Natural killer cell treated with Interleukin-12 subunit alpha and Interleukin-12 subunit beta and Interleukin-15 and Interleukin-18, amount 100 ng/mL, for 72 hours (primary cell): ENCODE results near the gene LSM10. TPM values are rescaled to one million over a fixed set of nuclear protein-coding genes. Genes with fewer than 3 reads are reported as not detected.
A peak's percentile ranks its signal among the peaks of the same experiment; 100 is the strongest.

Experiments used
- ATAC-seq, 2 donors: fragments of 150-1000 bp; cut with Tn5 transposase in 1 of 2; sonication (Bioruptor Pico), chemical (Tn5 transposase) in 1 of 2; 2 replicates each; pipeline ENCODE4 v1.10.0; 2021
- DNase-seq: peaks from one replicate; pipeline ENCODE4 v3.0.0; 2022; ENCODE audit warnings: low spot score
- H3K27ac Mint-ChIP-seq, 2 donors: 1 replicate in 1 of 2; 2 replicates in 1 of 2; pipeline ENCODE4 v1.8.0; 2022; ENCODE audit warnings: mixed read lengths in 2 of 2, mild to moderate bottlenecking in 1 of 2, moderate library complexity in 1 of 2
- H3K27me3 Mint-ChIP-seq, 2 donors: 1 replicate in 1 of 2; 2 replicates in 1 of 2; pipeline ENCODE4 v1.8.0; 2022; ENCODE audit warnings: mixed read lengths in 2 of 2
- H3K36me3 Mint-ChIP-seq: one replicate; pipeline ENCODE4 v1.8.0; 2022; ENCODE audit warnings: mixed read lengths
- H3K4me1 Mint-ChIP-seq, 2 donors: 1 replicate in 1 of 2; 2 replicates in 1 of 2; pipeline ENCODE4 v1.8.0; 2022; ENCODE audit warnings: low read depth in 2 of 2, mixed read lengths in 2 of 2, mild to moderate bottlenecking in 1 of 2
- H3K4me3 Mint-ChIP-seq: one replicate; pipeline ENCODE4 v1.8.0; 2022; ENCODE audit warnings: mixed read lengths
- H3K9me3 Mint-ChIP-seq: 2 replicates; pipeline ENCODE4 v1.8.0; 2022; ENCODE audit warnings: mixed read lengths
- total RNA-seq, 2 donors: library from RNA; stranded (reverse); gene quantifications; one replicate each; pipeline ENCODE4 v1.2.3, GENCODE V29; 2022

LSM10 gene
- total RNA-seq, 2 donors from 2014 or later: 56.6 to 58.1 TPM

GRCh38 chr1:36385410-36386264, 12.1 kb downstream of the LSM10 start, which contains the start of gene STK40:
Gene STK40, minus strand, starts transcription at chr1:36385924. Its CDS starts 24,592 bp downstream, at chr1:36361332.
- peak within 1 kb of the TSS; percentile 96 for H3K4me3 Mint-ChIP-seq
- no peaks in the 10 kb centered on the region for H3K27me3 Mint-ChIP-seq
- peak; percentile 98 for DNase-seq
- peaks cover 63% of the 10 kb centered on the region in 2 donors for H3K4me1 Mint-ChIP-seq
- ATAC-seq: peak; percentile 96
- peaks cover 5% of the 10 kb centered on the region for H3K36me3 Mint-ChIP-seq
- H3K27ac Mint-ChIP-seq: peak within 1 kb of the TSS; percentile 96 to 99
- H3K9me3 Mint-ChIP-seq: no peaks in the 10 kb centered on the region

- Mint-ChIP-seq H3K4me1 (peaks cover 70 to 72% of the 10 kb centered on the region in 2 donors), H3K9me3 (no peaks in the 10 kb centered on the region), H3K36me3 (peaks cover 5% of the 10 kb centered on the region), H3K27me3 (no peaks in the 10 kb centered on the region), H3K4me3 (peak overlapping the region; percentile 96), H3K27ac (peak overlapping the region; percentile 92 to 97)
- DNase-seq (no peak), ATAC-seq (no peak)
Observed at GRCh38 chr1:36384542-36385409, 12.9 kb downstream of the LSM10 start.

GRCh38 chr1:36383240-36383639, 14.5 kb downstream of the LSM10 start:
- DNase-seq: no peak
- peaks cover 73 to 76% of the 10 kb centered on the region in 2 donors for H3K4me1 Mint-ChIP-seq
- peak overlapping the region; percentile 92 to 97 for H3K27ac Mint-ChIP-seq
- no peak for ATAC-seq
- no peaks in the 10 kb centered on the region for H3K9me3 Mint-ChIP-seq
- no peaks in the 10 kb centered on the region for H3K27me3 Mint-ChIP-seq
- H3K36me3 Mint-ChIP-seq: no peaks in the 10 kb centered on the region
- H3K4me3 Mint-ChIP-seq: peak overlapping the region; percentile 20

- ATAC-seq (no peak), DNase-seq (no peak)
- Mint-ChIP-seq H3K27ac (peak overlapping the region; percentile 79 to 80), H3K4me3 (no peak overlapping the region), H3K27me3 (no peaks in the 10 kb centered on the region), H3K36me3 (no peaks in the 10 kb centered on the region), H3K9me3 (no peaks in the 10 kb centered on the region), H3K4me1 (peaks cover 70 to 79% of the 10 kb centered on the region in 2 donors)
Observed at GRCh38 chr1:36382669-36383068, 15.0 kb downstream of the LSM10 start.

GRCh38 chr1:36382231-36382630, 15.5 kb downstream of the LSM10 start:
- H3K4me3 Mint-ChIP-seq: no peak overlapping the region
- H3K4me1 Mint-ChIP-seq: peaks cover 66 to 77% of the 10 kb centered on the region in 2 donors
- H3K9me3 Mint-ChIP-seq: no peaks in the 10 kb centered on the region
- peak overlapping the region; percentile 79 to 80 for H3K27ac Mint-ChIP-seq
- no peaks in the 10 kb centered on the region for H3K27me3 Mint-ChIP-seq
- no peak for ATAC-seq
- no peak for DNase-seq
- no peaks in the 10 kb centered on the region for H3K36me3 Mint-ChIP-seq

GRCh38 chr1:36381405-36381804, 16.3 kb downstream of the LSM10 start:
- Mint-ChIP-seq H3K36me3 (no peaks in the 10 kb centered on the region), H3K4me3 (no peak overlapping the region), H3K4me1 (peaks cover 59 to 70% of the 10 kb centered on the region in 2 donors), H3K27me3 (no peaks in the 10 kb centered on the region), H3K27ac (peak overlapping the region; percentile 79 to 80), H3K9me3 (no peaks in the 10 kb centered on the region)
- no peak for DNase-seq
- ATAC-seq: no peak

GRCh38 chr1:36380782-36381181, 16.9 kb downstream of the LSM10 start:
- Mint-ChIP-seq H3K36me3 (no peaks in the 10 kb centered on the region), H3K4me3 (no peak overlapping the region), H3K27ac (peak overlapping the region; percentile 79 to 80), H3K4me1 (peaks cover 59 to 71% of the 10 kb centered on the region in 2 donors), H3K27me3 (no peaks in the 10 kb centered on the region), H3K9me3 (no peaks in the 10 kb centered on the region)
- DNase-seq (no peak), ATAC-seq (no peak)

GRCh38 chr1:36380143-36380619, 17.5 kb downstream of the LSM10 start:
- peaks cover 59 to 71% of the 10 kb centered on the region in 2 donors for H3K4me1 Mint-ChIP-seq
- no peak overlapping the region for H3K4me3 Mint-ChIP-seq
- H3K27me3 Mint-ChIP-seq: no peaks in the 10 kb centered on the region

GRCh38 chr1:36377791-36378492, 19.8 kb downstream of the LSM10 start:
- H3K27me3 Mint-ChIP-seq: no peaks in the 10 kb centered on the region
- H3K4me1 Mint-ChIP-seq: peaks cover 57 to 71% of the 10 kb centered on the region in 2 donors
- no peak for ATAC-seq
- H3K36me3 Mint-ChIP-seq: no peaks in the 10 kb centered on the region
- H3K27ac Mint-ChIP-seq: peak overlapping the region; percentile 79 to 80
- peak overlapping the region; percentile 39 for H3K4me3 Mint-ChIP-seq
- no peak for DNase-seq
- H3K9me3 Mint-ChIP-seq: no peaks in the 10 kb centered on the region

More at GRCh38 chr1:36380143-36380619, 17.5 kb downstream of the LSM10 start:
- ATAC-seq: no peak
- Mint-ChIP-seq H3K27ac (peak overlapping the region; percentile 79 to 80), H3K9me3 (no peaks in the 10 kb centered on the region), H3K36me3 (no peaks in the 10 kb centered on the region)
- DNase-seq: no peak

- no peak overlapping the region for H3K4me3 Mint-ChIP-seq
- H3K27ac Mint-ChIP-seq: peak overlapping the region; percentile 97 to 98
- no peaks in the 10 kb centered on the region for H3K27me3 Mint-ChIP-seq
- no peak for DNase-seq
- ATAC-seq: no peak
- peaks cover 48 to 50% of the 10 kb centered on the region in 2 donors for H3K4me1 Mint-ChIP-seq
- no peaks in the 10 kb centered on the region for H3K36me3 Mint-ChIP-seq
- H3K9me3 Mint-ChIP-seq: no peaks in the 10 kb centered on the region
Observed at GRCh38 chr1:36372617-36373016, 25.1 kb downstream of the LSM10 start.

GRCh38 chr1:36369061-36369861, 28.4 kb downstream of the LSM10 start:
- H3K27me3 Mint-ChIP-seq: no peaks in the 10 kb centered on the region
- H3K27ac Mint-ChIP-seq: peak overlapping the region in 1 of 2 donors; percentile 68
- DNase-seq (peak; percentile 83), ATAC-seq (peak; percentile 19 to 58)
- H3K4me1 Mint-ChIP-seq: peaks cover 46 to 50% of the 10 kb centered on the region in 2 donors
- no peak overlapping the region for H3K4me3 Mint-ChIP-seq
- H3K36me3 Mint-ChIP-seq: no peaks in the 10 kb centered on the region
- no peaks in the 10 kb centered on the region for H3K9me3 Mint-ChIP-seq

GRCh38 chr1:36367798-36368197, 29.9 kb downstream of the LSM10 start:
- no peak overlapping the region for H3K4me3 Mint-ChIP-seq
- peaks cover 32 to 36% of the 10 kb centered on the region in 2 donors for H3K4me1 Mint-ChIP-seq
- no peaks in the 10 kb centered on the region for H3K36me3 Mint-ChIP-seq

More at GRCh38 chr1:36367798-36368197, 29.9 kb downstream of the LSM10 start:
- DNase-seq (no peak), ATAC-seq (no peak)
- H3K9me3 Mint-ChIP-seq: no peaks in the 10 kb centered on the region
- H3K27me3 Mint-ChIP-seq: no peaks in the 10 kb centered on the region
- H3K27ac Mint-ChIP-seq: peak overlapping the region in 1 of 2 donors; percentile 86
